Left hindlimb (tissue), 1 donor: Measurements from ENCODE around the gene DDHD1.

Experiments used
- DNase-seq: peaks from one replicate; pipeline ENCODE4 v3.0.0-alpha.2; 2018

The DDHD1 gene

GRCh38 chr14:52987514-52987913, 165.6 kb downstream of the DDHD1 start:
- DNase-seq: no peak

- no peak for DNase-seq
These were observed 166.1 kb downstream of the DDHD1 start for GRCh38 chr14:52987042-52987441.
